ENCODE results near the gene TTC34. TPM values are rescaled to one million over a fixed set of nuclear protein-coding genes. Genes with fewer than 3 reads are reported as not detected.

TTC34 gene
- total RNA-seq, 1 experiment from 2014 or later: 1.7 TPM

DNA sequence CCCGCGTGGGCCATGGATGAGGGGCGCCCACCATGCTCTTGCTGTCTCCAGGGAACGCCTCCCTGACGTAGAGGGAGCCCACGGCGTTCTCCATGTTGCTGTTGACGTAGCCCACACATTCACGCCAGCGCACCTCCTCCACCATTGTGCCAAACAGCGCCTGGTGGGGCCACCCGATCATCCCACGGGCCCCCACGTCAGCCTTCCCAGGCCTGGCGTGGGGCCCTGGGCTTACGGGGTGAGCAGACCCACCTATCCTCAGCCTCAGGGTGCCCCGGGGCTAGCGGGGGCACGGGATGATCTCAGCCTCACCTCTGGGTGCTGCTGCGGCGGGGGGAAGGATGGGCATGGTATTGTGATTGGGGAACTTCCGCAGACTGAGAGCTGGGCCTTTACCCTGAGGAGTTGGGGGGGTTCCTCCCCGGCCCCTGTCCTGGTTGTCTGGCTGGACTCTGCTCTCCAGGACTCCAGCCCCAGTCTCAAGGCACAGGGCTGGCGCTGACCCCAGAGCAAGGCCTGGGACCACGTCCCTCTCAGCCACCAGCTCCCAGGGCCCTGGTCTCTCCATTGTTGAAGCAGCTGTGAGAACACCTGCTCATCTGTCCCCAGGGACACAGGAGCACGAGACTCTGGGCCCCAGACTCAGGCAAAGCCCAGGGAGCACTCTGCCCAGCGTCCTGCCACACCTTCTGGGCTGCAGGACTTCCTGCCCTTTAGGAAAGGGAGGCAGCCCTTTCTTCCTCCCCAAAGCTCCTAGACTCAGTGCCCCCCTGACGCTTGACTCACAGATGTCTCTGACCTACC, 204.8 kb downstream of the TTC34 start:
- CTCF ChIA-PET: no interaction called here
- no peaks in the 10 kb centered on the region for H3K9me3 ChIP-seq (ENCODE audit: insufficient read depth, low read depth)
- POLR2A ChIA-PET (ENCODE audit: unreplicated experiment): no interaction called here
- no peaks in the 10 kb centered on the region for H3K9me2 ChIP-seq (ENCODE audit: insufficient read depth)
- H2AFZ ChIP-seq: no peak overlapping the region
- BruUV-seq (replicated peaks): no TSS peak
- no peaks in the 10 kb centered on the region for H3K79me2 ChIP-seq (ENCODE audit: low read depth)
- H4K20me1 ChIP-seq (ENCODE audit: insufficient read depth): no peaks in the 10 kb centered on the region
- intact Hi-C loops (cut with micrococcal nuclease; ENCODE audit: unreplicated experiment): no loop called here
- no peaks in the 10 kb centered on the region for H3K4me1 ChIP-seq (replicated peaks; ENCODE audit: insufficient read depth)
- H3K36me3 ChIP-seq (ENCODE audit: low read depth): no peaks in the 10 kb centered on the region
- no peak overlapping the region for H3K4me2 ChIP-seq
- H3F3A ChIP-seq (ENCODE audit: insufficient read depth, low read depth): no peaks in the 10 kb centered on the region
- DNase-seq: no peak
- peaks cover 53% of the 10 kb centered on the region for H3K27me3 ChIP-seq (ENCODE audit: insufficient read depth, low read depth)
- H3K4me3 ChIP-seq: no peak overlapping the region
- H3K27ac ChIP-seq: no peak overlapping the region
- TF ChIP-seq EZH2 (IDR thresholded peaks at IDR 0.05; ENCODE audit: low read depth) (no peak), CTCF (conservative IDR thresholded peaks at IDR 0.05) (no peak)

GRCh38 chr1:2595812-2596529, 205.5 kb downstream of the TTC34 start:
- TF ChIP-seq EZH2 (IDR thresholded peaks at IDR 0.05; ENCODE audit: low read depth) (no peak), CTCF (conservative IDR thresholded peaks at IDR 0.05) (no peak)
- Histone ChIP-seq H3F3A (ENCODE audit: insufficient read depth, low read depth) (no peaks in the 10 kb centered on the region), H3K4me3 (no peak overlapping the region), H3K4me1 (replicated peaks; ENCODE audit: insufficient read depth) (no peaks in the 10 kb centered on the region), H3K4me2 (no peak overlapping the region), H3K9me2 (ENCODE audit: insufficient read depth) (no peaks in the 10 kb centered on the region), H3K27me3 (ENCODE audit: insufficient read depth, low read depth) (peaks cover 45% of the 10 kb centered on the region), H3K9me3 (ENCODE audit: insufficient read depth, low read depth) (no peaks in the 10 kb centered on the region), H2AFZ (no peak overlapping the region), H4K20me1 (ENCODE audit: insufficient read depth) (no peaks in the 10 kb centered on the region), H3K79me2 (ENCODE audit: low read depth) (no peaks in the 10 kb centered on the region), H3K27ac (no peak overlapping the region), H3K36me3 (ENCODE audit: low read depth) (no peaks in the 10 kb centered on the region)
- no peak for DNase-seq
- CTCF ChIA-PET: no interaction called here
- intact Hi-C loops (cut with micrococcal nuclease; ENCODE audit: unreplicated experiment): no loop called here
- BruUV-seq (replicated peaks): no TSS peak
- POLR2A ChIA-PET (ENCODE audit: unreplicated experiment): no interaction called here

GRCh38 chr1:2595261-2595811, 206.2 kb downstream of the TTC34 start:
- ChIA-PET CTCF (no interaction called here), POLR2A (ENCODE audit: unreplicated experiment) (no interaction called here)
- no TSS peak for BruUV-seq (replicated peaks)

More at GRCh38 chr1:2595261-2595811, 206.2 kb downstream of the TTC34 start:
- Histone ChIP-seq H3K4me1 (replicated peaks; ENCODE audit: insufficient read depth) (no peaks in the 10 kb centered on the region), H2AFZ (no peak overlapping the region), H3K9me3 (ENCODE audit: insufficient read depth, low read depth) (no peaks in the 10 kb centered on the region), H4K20me1 (ENCODE audit: insufficient read depth) (no peaks in the 10 kb centered on the region), H3K27ac (no peak overlapping the region), H3K79me2 (ENCODE audit: low read depth) (no peaks in the 10 kb centered on the region), H3K27me3 (ENCODE audit: insufficient read depth, low read depth) (peaks cover 39% of the 10 kb centered on the region), H3K4me3 (no peak overlapping the region), H3F3A (ENCODE audit: insufficient read depth, low read depth) (no peaks in the 10 kb centered on the region), H3K9me2 (ENCODE audit: insufficient read depth) (no peaks in the 10 kb centered on the region), H3K36me3 (ENCODE audit: low read depth) (no peaks in the 10 kb centered on the region), H3K4me2 (no peak overlapping the region)
- intact Hi-C loops (cut with micrococcal nuclease; ENCODE audit: unreplicated experiment): no loop called here
- DNase-seq: no peak
- no peak for TF ChIP-seq EZH2 (IDR thresholded peaks at IDR 0.05; ENCODE audit: low read depth)
- no peak for TF ChIP-seq CTCF (conservative IDR thresholded peaks at IDR 0.05)

All from PC-9 (cell line).